ENCODE data around the gene AAMP.
"Not testable (repeated sequence)": the region's sequence is repeated elsewhere in the genome, so short reads cannot be mapped to it uniquely, and the experiment has no call there.

The AAMP gene

GRCh38 chr2:218273908-218274249, 3.9 kb upstream of the AAMP start:
- no peak for DNase-seq

- DNase-seq: not testable (repeated sequence)
Measured at GRCh38 chr2:218273214-218273907, 3.4 kb upstream of the AAMP start.

- peak; percentile 91 for DNase-seq
Measured at GRCh38 chr2:218272531-218273212, 2.7 kb upstream of the AAMP start.

GRCh38 chr2:218271865-218272530, 2.1 kb upstream of the AAMP start:
- DNase-seq: peak; percentile 51

- peak; percentile 43 for DNase-seq
Measured at GRCh38 chr2:218271487-218271797, 1.5 kb upstream of the AAMP start.

- peak; percentile 56 for DNase-seq
Measured at GRCh38 chr2:218270721-218271486, 967 bp upstream of the AAMP start.

GRCh38 chr2:218267259-218267658, 2.7 kb downstream of the AAMP start:
- no peak for DNase-seq

GRCh38 chr2:218266316-218266979, 3.5 kb downstream of the AAMP start:
- DNase-seq: no peak

GRCh38 chr2:218265626-218266025, 4.3 kb downstream of the AAMP start:
- DNase-seq: no peak

- DNase-seq: no peak
Measured at GRCh38 chr2:218264773-218265561, 5.0 kb downstream of the AAMP start.

GRCh38 chr2:218263817-218264641, 5.9 kb downstream of the AAMP start:
- DNase-seq: peak; percentile 73

GRCh38 chr2:218262631-218263586, 7.0 kb downstream of the AAMP start:
- no peak for DNase-seq

GRCh38 chr2:218262237-218262600, 7.7 kb downstream of the AAMP start:
- DNase-seq: no peak

GRCh38 chr2:218261423-218262236, 8.3 kb downstream of the AAMP start:
- DNase-seq: no peak

- no peak for DNase-seq
Measured at GRCh38 chr2:218260742-218261422, 9.1 kb downstream of the AAMP start, which contains the start of gene GPBAR1. GPBAR1 (plus strand) TSS chr2:218261015; CDS start chr2:218262725, 1,710 bp downstream.

- no peak for DNase-seq
Measured at GRCh38 chr2:218260166-218260565, 9.8 kb downstream of the AAMP start.

GRCh38 chr2:218259099-218259961, 10.6 kb downstream of the AAMP start:
- DNase-seq: no peak

All from OCI-M1 (cell line).